ENCODE measurements around the gene LZTFL1.
"Not testable (repeated sequence)": the region's sequence is repeated elsewhere in the genome, so short reads cannot be mapped to it uniquely, and the experiment has no call there.

- TF ChIP-seq, protein P1, sequence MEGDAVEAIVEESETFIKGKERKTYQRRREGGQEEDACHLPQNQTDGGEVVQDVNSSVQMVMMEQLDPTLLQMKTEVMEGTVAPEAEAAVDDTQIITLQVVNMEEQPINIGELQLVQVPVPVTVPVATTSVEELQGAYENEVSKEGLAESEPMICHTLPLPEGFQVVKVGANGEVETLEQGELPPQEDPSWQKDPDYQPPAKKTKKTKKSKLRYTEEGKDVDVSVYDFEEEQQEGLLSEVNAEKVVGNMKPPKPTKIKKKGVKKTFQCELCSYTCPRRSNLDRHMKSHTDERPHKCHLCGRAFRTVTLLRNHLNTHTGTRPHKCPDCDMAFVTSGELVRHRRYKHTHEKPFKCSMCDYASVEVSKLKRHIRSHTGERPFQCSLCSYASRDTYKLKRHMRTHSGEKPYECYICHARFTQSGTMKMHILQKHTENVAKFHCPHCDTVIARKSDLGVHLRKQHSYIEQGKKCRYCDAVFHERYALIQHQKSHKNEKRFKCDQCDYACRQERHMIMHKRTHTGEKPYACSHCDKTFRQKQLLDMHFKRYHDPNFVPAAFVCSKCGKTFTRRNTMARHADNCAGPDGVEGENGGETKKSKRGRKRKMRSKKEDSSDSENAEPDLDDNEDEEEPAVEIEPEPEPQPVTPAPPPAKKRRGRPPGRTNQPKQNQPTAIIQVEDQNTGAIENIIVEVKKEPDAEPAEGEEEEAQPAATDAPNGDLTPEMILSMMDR (IDR thresholded peaks at IDR 0.05; ENCODE audit: poor library complexity): not testable (repeated sequence)
- TF ChIP-seq EZH2 (IDR thresholded peaks at IDR 0.05; ENCODE audit: borderline replicate concordance): not testable (repeated sequence)
These were observed 14.4 kb upstream of the LZTFL1 start for GRCh38 chr3:45856323-45856722.
